Measurements from ENCODE around the gene PEX5L. TPM values are rescaled to one million over a fixed set of nuclear protein-coding genes. Genes with fewer than 3 reads are reported as not detected.

PEX5L gene
- polyA plus RNA-seq, 1 donor = 0.61 TPM

DNA sequence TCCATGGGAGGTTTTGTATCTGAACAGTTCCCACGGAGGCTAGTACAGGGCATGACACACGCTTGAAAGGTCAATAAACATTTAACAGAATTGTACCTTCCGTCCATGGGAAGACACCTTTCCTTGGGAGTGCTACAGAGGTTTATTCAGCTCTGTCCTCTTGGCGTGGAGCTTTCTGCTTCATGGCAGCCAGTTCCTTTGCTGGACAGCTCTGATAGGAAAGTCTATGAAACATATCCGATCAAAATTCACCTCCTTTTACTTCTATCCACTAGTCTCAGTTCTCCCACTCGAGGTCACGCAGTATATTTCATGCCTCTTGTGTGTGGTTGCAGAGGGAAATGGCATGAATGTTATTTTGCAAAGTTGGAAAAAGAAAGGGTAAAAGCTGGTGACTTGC lies 91.2 kb downstream of the PEX5L start:
- no peaks in the 10 kb centered on the region for H3K36me3 ChIP-seq (ENCODE audit: control insufficient read depth, insufficient read depth, low read length)
- no peak for DNase-seq
- H3K9me3 ChIP-seq (ENCODE audit: control insufficient read depth, low read depth, low read length) = no peaks in the 10 kb centered on the region
- WGBS (ENCODE audit: insufficient coverage, low lambda C conversion rate) = no CpG with 5 or more reads among the region's 7 CpGs
- no peak overlapping the region for H3K4me3 ChIP-seq (ENCODE audit: low read length)
- H3K27me3 ChIP-seq (ENCODE audit: control insufficient read depth, insufficient read depth, low read length) = peaks cover 6% of the 10 kb centered on the region
- H3K4me1 ChIP-seq (ENCODE audit: control insufficient read depth, insufficient read depth, low read length) = no peaks in the 10 kb centered on the region
- no peak overlapping the region for H3K27ac ChIP-seq (ENCODE audit: low read length)

DNA sequence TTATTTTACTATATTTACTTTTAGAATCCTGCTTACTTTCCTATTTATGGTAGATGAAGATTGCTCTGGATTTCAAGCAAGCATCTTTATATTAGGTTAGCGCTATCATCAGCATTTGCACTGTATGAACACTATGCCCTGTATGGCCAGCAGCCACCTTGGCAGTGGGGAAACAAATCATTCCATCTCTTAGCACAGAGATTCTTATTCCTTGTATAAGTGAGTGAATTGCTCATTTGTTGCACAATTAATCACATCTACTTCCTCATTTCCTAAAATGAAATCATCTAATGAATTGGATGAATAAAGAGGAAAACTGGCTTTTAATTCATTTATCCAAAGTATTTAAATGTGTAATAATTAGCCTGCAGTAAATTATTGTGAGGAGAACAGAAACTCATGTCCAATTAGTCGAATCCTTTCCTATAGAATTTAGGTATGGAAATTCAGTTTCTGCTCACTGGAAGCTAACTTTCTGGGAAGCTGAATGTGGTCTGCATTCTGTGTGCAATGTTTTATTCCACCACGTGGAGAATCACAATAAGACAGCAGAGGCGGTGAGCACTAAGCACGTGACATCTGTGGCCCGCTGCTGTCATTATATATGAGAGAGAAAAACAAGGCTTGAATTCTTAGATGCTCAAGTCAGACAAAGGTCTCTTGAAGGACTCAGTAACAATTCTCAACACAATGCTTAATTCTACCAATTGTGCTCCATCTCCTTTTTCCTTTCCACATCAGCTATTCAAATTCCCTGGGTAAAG lies 93.4 kb downstream of the PEX5L start:
- no peaks in the 10 kb centered on the region for H3K4me1 ChIP-seq (ENCODE audit: control insufficient read depth, insufficient read depth, low read length)
- no peak overlapping the region for H3K27ac ChIP-seq (ENCODE audit: low read length)
- DNase-seq = no peak
- peaks cover 6% of the 10 kb centered on the region for H3K27me3 ChIP-seq (ENCODE audit: control insufficient read depth, insufficient read depth, low read length)
- H3K4me3 ChIP-seq (ENCODE audit: low read length) = no peak overlapping the region
- 100% methylated on average over 3 of the region's 6 CpGs for WGBS (ENCODE audit: insufficient coverage, low lambda C conversion rate)
- H3K36me3 ChIP-seq (ENCODE audit: control insufficient read depth, insufficient read depth, low read length) = no peaks in the 10 kb centered on the region
- H3K9me3 ChIP-seq (ENCODE audit: control insufficient read depth, low read depth, low read length) = no peaks in the 10 kb centered on the region

DNA sequence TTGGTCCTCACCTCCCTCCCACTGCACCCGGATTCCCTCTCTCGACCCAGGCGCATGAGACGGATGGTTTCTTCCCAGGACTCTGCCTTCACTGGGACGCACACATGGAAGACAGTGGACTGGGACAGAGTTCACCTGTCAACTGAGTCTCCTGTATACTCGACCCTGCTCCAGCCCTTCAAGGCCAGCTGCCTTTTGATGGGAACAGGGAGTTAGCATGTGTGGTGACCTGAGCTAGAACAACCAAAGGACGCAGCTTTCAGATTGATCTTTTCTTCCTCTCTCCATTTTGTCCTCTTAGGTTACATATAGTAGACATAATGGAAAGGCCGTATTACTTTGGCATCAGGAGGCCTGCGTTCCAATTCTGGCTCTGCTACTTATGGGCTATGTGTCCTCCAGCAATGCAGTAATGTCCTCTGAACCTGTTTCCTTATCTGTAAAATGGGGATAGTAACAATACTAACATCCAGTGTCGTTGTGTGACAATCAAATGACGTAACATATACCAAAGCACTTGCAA lies 94.1 kb downstream of the PEX5L start:
- Histone ChIP-seq H3K4me3 (ENCODE audit: low read length) (no peak overlapping the region), H3K27ac (ENCODE audit: low read length) (no peak overlapping the region)
- WGBS (ENCODE audit: insufficient coverage, low lambda C conversion rate) = 90% methylated on average over 2 of the region's 11 CpGs

DNA sequence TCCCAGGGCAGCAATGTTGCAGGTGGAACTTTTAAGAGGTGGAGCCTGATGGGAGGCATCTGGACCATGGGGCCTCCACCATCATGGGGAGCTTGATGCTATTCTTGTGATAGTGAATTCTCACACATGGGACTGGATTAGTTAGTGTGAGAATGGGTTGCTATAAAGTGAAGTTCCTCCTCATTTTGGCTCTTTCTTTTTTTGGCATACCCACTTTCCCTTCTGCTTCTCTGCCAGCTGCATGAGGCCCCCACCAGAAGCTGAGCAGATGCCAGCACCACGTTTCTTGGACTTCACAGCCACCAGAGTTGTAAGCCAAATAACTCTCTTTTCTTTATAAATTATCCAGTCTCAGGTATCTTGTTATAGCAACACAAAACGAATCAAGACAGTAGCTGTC lies 101.0 kb downstream of the PEX5L start:
- H3K27ac ChIP-seq (ENCODE audit: low read length) = no peak overlapping the region
- no CpG with 5 or more reads among the region's 2 CpGs for WGBS (ENCODE audit: insufficient coverage, low lambda C conversion rate)
- H3K36me3 ChIP-seq (ENCODE audit: control insufficient read depth, insufficient read depth, low read length) = no peaks in the 10 kb centered on the region
- no peaks in the 10 kb centered on the region for H3K9me3 ChIP-seq (ENCODE audit: control insufficient read depth, low read depth, low read length)
- H3K4me3 ChIP-seq (ENCODE audit: low read length) = no peak overlapping the region
- H3K4me1 ChIP-seq (ENCODE audit: control insufficient read depth, insufficient read depth, low read length) = no peaks in the 10 kb centered on the region
- no peak for DNase-seq
- peaks cover 3% of the 10 kb centered on the region for H3K27me3 ChIP-seq (ENCODE audit: control insufficient read depth, insufficient read depth, low read length)

More for the DNA sequence above, 94.1 kb downstream of the PEX5L start:
- H3K27me3 ChIP-seq (ENCODE audit: control insufficient read depth, insufficient read depth, low read length) = peaks cover 6% of the 10 kb centered on the region
- H3K4me1 ChIP-seq (ENCODE audit: control insufficient read depth, insufficient read depth, low read length) = no peaks in the 10 kb centered on the region
- no peak for DNase-seq
- H3K9me3 ChIP-seq (ENCODE audit: control insufficient read depth, low read depth, low read length) = no peaks in the 10 kb centered on the region
- no peaks in the 10 kb centered on the region for H3K36me3 ChIP-seq (ENCODE audit: control insufficient read depth, insufficient read depth, low read length)

DNA sequence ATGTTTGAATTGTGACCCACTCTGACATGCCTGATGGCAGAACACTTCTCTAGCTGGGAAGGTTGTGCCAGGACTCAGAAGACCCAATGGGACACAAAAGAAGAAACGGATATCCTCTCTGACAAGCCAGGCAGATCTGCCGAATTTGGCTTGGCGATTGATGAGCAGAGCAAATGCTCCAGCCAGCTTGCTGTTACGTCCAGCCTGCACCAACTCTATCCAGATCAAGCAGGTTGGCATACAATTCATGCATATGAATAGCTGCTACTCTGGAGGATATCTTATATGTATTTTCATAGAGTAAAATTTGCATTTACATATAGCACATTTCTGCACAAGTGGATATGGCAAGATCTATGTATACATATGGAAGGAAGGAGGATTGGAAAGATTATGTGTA lies 102.8 kb downstream of the PEX5L start:
- Histone ChIP-seq H3K4me1 (ENCODE audit: control insufficient read depth, insufficient read depth, low read length) (no peaks in the 10 kb centered on the region), H3K27me3 (ENCODE audit: control insufficient read depth, insufficient read depth, low read length) (peaks cover 3% of the 10 kb centered on the region), H3K36me3 (ENCODE audit: control insufficient read depth, insufficient read depth, low read length) (no peaks in the 10 kb centered on the region), H3K9me3 (ENCODE audit: control insufficient read depth, low read depth, low read length) (no peaks in the 10 kb centered on the region), H3K27ac (ENCODE audit: low read length) (no peak overlapping the region), H3K4me3 (ENCODE audit: low read length) (no peak overlapping the region)
- WGBS (ENCODE audit: insufficient coverage, low lambda C conversion rate) = 100% methylated on average over 2 of the region's 4 CpGs
- no peak for DNase-seq

DNA sequence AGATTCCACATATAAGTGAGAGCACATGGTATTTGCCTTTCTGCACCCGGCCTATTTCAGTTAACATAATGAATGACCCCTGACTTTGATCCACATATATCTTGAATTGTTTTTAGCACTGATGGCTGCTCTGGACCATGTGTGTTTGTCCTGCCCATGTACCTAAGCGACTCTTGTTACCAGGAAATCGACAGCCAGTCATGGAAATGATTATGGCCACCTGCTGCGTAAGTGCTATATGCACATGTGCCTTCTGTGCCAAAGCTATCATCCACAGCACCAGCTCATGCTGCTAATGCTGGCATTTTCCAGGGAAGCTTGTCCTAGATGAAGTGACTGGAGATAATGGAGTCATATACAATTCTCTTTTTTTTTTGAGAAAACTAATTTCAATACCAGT lies 103.7 kb downstream of the PEX5L start:
- Histone ChIP-seq H3K27ac (ENCODE audit: low read length) (no peak overlapping the region), H3K4me3 (ENCODE audit: low read length) (no peak overlapping the region), H3K27me3 (ENCODE audit: control insufficient read depth, insufficient read depth, low read length) (peaks cover 3% of the 10 kb centered on the region), H3K4me1 (ENCODE audit: control insufficient read depth, insufficient read depth, low read length) (no peaks in the 10 kb centered on the region), H3K36me3 (ENCODE audit: control insufficient read depth, insufficient read depth, low read length) (no peaks in the 10 kb centered on the region), H3K9me3 (ENCODE audit: control insufficient read depth, low read depth, low read length) (no peaks in the 10 kb centered on the region)
- WGBS (ENCODE audit: insufficient coverage, low lambda C conversion rate) = 100% methylated on average over 1 of the region's 4 CpGs
- DNase-seq = peak in 1 of 2 donors; percentile 2

DNA sequence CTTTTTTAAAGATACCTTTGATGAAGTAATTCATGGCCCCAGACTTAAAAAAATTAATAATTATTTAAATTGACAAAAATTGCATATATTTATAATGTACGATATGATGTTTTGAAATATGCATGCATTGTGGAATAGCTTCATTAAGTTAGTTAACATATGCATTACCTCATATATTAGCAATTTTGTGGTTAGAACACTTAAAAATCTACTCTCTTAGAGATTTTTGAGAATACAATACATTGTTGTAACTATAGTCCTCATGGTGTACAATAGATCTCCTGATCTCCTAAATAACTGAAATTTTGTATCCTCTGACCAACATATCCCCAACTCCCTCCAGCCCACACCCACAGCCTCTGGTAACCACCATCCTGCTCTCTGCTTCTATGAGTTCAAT lies 104.1 kb downstream of the PEX5L start:
- H3K27me3 ChIP-seq (ENCODE audit: control insufficient read depth, insufficient read depth, low read length) = peaks cover 3% of the 10 kb centered on the region
- no peak for DNase-seq
- no peak overlapping the region for H3K27ac ChIP-seq (ENCODE audit: low read length)
- WGBS (ENCODE audit: insufficient coverage, low lambda C conversion rate) = 100% methylated on average over 1 of the region's 1 CpG
- no peaks in the 10 kb centered on the region for H3K9me3 ChIP-seq (ENCODE audit: control insufficient read depth, low read depth, low read length)
- no peaks in the 10 kb centered on the region for H3K36me3 ChIP-seq (ENCODE audit: control insufficient read depth, insufficient read depth, low read length)
- H3K4me3 ChIP-seq (ENCODE audit: low read length) = no peak overlapping the region
- no peaks in the 10 kb centered on the region for H3K4me1 ChIP-seq (ENCODE audit: control insufficient read depth, insufficient read depth, low read length)

DNA sequence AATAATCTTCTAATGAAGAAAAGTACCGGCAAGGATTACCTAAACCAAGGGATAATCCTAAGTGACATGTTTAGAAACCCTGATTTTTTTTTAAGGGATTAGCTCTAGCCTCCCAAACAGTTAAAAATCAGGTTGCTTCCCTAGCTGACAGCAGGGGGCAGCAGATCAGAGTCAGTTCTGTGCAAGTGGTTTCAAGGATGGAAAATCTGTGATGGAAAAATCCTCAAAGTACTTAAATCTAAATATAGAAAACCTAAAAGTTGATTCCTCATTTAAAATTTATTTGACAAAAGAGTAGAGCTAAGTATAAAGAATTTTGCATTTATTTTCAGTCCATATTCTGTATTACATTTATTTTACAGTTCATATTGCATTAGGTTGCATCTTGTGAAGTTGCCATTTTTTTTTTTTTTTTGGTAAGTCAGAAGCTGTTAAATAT lies 107.6 kb downstream of the PEX5L start:
- no peak overlapping the region for H3K4me3 ChIP-seq (ENCODE audit: low read length)
- DNase-seq = peak in 1 of 2 donors; percentile 8
- H3K9me3 ChIP-seq (ENCODE audit: control insufficient read depth, low read depth, low read length) = no peaks in the 10 kb centered on the region
- peaks cover 3% of the 10 kb centered on the region for H3K27me3 ChIP-seq (ENCODE audit: control insufficient read depth, insufficient read depth, low read length)
- H3K36me3 ChIP-seq (ENCODE audit: control insufficient read depth, insufficient read depth, low read length) = no peaks in the 10 kb centered on the region
- WGBS (ENCODE audit: insufficient coverage, low lambda C conversion rate) = no CpG with 5 or more reads among the region's 1 CpG
- no peaks in the 10 kb centered on the region for H3K4me1 ChIP-seq (ENCODE audit: control insufficient read depth, insufficient read depth, low read length)
- H3K27ac ChIP-seq (ENCODE audit: low read length) = no peak overlapping the region

DNA sequence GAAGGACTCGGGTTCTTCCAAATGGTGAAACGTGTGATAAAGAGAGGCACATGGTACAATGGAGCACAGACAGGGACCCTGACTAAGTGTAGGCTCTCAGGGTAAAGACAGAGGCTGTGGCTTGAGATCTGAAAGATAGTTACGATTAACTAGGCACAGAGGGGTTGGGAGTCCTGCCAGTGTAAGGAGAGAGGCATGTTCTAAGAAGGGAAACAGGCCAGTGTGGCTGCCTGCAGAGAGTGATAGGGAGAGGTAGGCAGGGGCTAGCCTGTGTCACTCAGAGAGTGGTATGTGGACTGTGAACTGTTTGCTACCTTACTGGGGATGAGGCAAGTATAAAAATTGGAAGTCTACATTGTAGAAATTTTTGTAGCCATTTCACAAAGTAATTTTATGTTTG lies 109.5 kb downstream of the PEX5L start:
- no peak for DNase-seq
- Histone ChIP-seq H3K27me3 (ENCODE audit: control insufficient read depth, insufficient read depth, low read length) (no peaks in the 10 kb centered on the region), H3K4me3 (ENCODE audit: low read length) (no peak overlapping the region), H3K4me1 (ENCODE audit: control insufficient read depth, insufficient read depth, low read length) (no peaks in the 10 kb centered on the region), H3K36me3 (ENCODE audit: control insufficient read depth, insufficient read depth, low read length) (no peaks in the 10 kb centered on the region), H3K27ac (ENCODE audit: low read length) (no peak overlapping the region), H3K9me3 (ENCODE audit: control insufficient read depth, low read depth, low read length) (no peaks in the 10 kb centered on the region)
- 100% methylated on average over 2 of the region's 3 CpGs for WGBS (ENCODE audit: insufficient coverage, low lambda C conversion rate)

DNA sequence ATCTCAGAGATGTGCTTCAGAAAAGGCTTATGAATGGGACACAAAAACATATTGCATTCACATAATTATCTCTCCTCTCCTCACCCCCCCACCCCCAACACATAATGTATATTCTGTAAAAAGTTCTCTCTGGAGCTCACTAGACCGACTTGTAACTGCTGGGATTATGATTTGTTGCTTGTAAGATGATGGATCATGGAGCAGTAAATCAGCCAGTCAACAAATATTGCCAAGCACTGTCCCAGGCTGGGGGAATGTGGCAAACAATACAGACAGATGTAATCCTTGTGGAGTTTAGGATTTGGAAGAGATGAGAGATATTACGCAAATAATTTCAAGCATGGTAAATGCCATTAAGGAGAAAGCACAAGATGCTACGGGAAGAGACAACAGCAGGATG lies 114.8 kb downstream of the PEX5L start:
- no peaks in the 10 kb centered on the region for H3K27me3 ChIP-seq (ENCODE audit: control insufficient read depth, insufficient read depth, low read length)
- no peak overlapping the region for H3K4me3 ChIP-seq (ENCODE audit: low read length)
- H3K9me3 ChIP-seq (ENCODE audit: control insufficient read depth, low read depth, low read length) = no peaks in the 10 kb centered on the region
- H3K27ac ChIP-seq (ENCODE audit: low read length) = no peak overlapping the region
- no peaks in the 10 kb centered on the region for H3K4me1 ChIP-seq (ENCODE audit: control insufficient read depth, insufficient read depth, low read length)
- no peak for DNase-seq
- H3K36me3 ChIP-seq (ENCODE audit: control insufficient read depth, insufficient read depth, low read length) = no peaks in the 10 kb centered on the region
- WGBS (ENCODE audit: insufficient coverage, low lambda C conversion rate) = 90% methylated on average over 2 of the region's 3 CpGs

DNA sequence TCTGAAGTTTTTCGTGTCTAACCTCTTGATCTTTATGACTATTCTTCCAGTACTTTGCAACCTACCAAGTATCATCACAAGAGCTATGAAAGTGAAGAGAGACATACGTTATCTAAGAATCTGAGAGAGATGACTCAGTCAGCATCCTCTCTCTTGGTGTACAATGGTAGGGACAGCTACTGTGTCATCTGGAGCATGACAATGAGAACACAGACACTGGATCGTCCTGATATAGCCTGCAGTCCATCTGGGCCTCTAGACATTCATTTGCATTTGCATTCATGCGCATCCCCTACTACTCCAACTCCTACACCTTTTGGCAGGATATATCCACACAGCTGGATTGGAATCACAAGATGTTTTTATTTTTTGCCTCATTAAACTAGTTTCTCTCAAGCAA lies 115.2 kb downstream of the PEX5L start:
- 63% methylated on average over 1 of the region's 4 CpGs for WGBS (ENCODE audit: insufficient coverage, low lambda C conversion rate)
- Histone ChIP-seq H3K36me3 (ENCODE audit: control insufficient read depth, insufficient read depth, low read length) (no peaks in the 10 kb centered on the region), H3K4me1 (ENCODE audit: control insufficient read depth, insufficient read depth, low read length) (no peaks in the 10 kb centered on the region), H3K27ac (ENCODE audit: low read length) (no peak overlapping the region), H3K9me3 (ENCODE audit: control insufficient read depth, low read depth, low read length) (no peaks in the 10 kb centered on the region), H3K4me3 (ENCODE audit: low read length) (no peak overlapping the region), H3K27me3 (ENCODE audit: control insufficient read depth, insufficient read depth, low read length) (no peaks in the 10 kb centered on the region)
- DNase-seq = no peak

Measured in large intestine (tissue), 3 donors.